K562 (cell line): ENCODE measurements around the gene GUCY2C. TPM values are rescaled to one million over a fixed set of nuclear protein-coding genes. Genes with fewer than 3 reads are reported as not detected.
A peak's percentile ranks its signal among the peaks of the same experiment; 100 is the strongest.

Source experiments
- ATAC-seq: fragments of 200-7000 bp; cut with Tn5 transposase; 3 replicates; pipeline ENCODE4 v1.9.1; 2020; ENCODE audit warnings: moderate library complexity
- BruUV-seq: library from RNA; stranded (reverse); fragments of 400-500 nt; replicated peaks from 2 replicates; lab custom pipeline; 2021; lab: Mats Ljungman, UMichigan
- CTCF ChIA-PET: fragments of 300-600 bp; formaldehyde crosslinking; extraction: SDS; loops from one replicate; lab custom pipeline; 2021; ENCODE audit warnings: low intra/inter-chr PET ratio; lab: Yijun Ruan, JAX
- POLR2A ChIA-PET: fragments of 300-600, 350-650 bp; sonication (Branson Sonifier 250); formaldehyde crosslinking; extraction: SDS; loops from one replicate; lab custom pipeline; 2021; ENCODE audit warnings: antibody characterized with exemption, inconsistent platforms; lab: Yijun Ruan, JAX
- DNase-seq, 4 experiments: peaks; one replicate each; pipeline versions ENCODE4 v3.0.0 to v3.0.0-alpha.2; 2011 to 2018; ENCODE audit warnings: low spot score in 3 of 4, mixed read lengths in 3 of 4; ENCODE audit errors: extremely low read depth in 1 of 4
- FAIRE-seq: peaks from 2 replicates; lab custom pipeline; 2011; peaks lifted over from hg19 to GRCh38; lab: Jason Lieb, UNC
- H2AFZ ChIP-seq: 2 replicates; pipeline ENCODE4 v1.6.0; 2011; ENCODE audit warnings: low read depth, low read length, control low read depth, inconsistent platforms
- H3K27ac ChIP-seq: fragments of 200-600 bp; 3 replicates; pipeline ENCODE4 v1.8.0; 2011; ENCODE audit warnings: low read depth, mild to moderate bottlenecking, control low read depth, inconsistent platforms, low read length, moderate library complexity, mixed read lengths; ENCODE audit errors: extremely low read depth
- H3K27me3 ChIP-seq, 2 experiments: fragments of 300-600 bp in 1 of 2; 2 replicates in 1 of 2; 3 replicates in 1 of 2; pipeline versions ENCODE4 v1.6.0 to v1.8.0; 2011; ENCODE audit warnings: inconsistent platforms in 2 of 2, low read length in 2 of 2, mild to moderate bottlenecking in 1 of 2, mixed read lengths in 1 of 2, moderate library complexity in 1 of 2; ENCODE audit not compliant: control insufficient read depth in 2 of 2, insufficient read depth in 2 of 2
- H3K36me3 ChIP-seq: fragments of 300-600 bp; 3 replicates; pipeline ENCODE4 v1.8.0; 2011; ENCODE audit warnings: mild to moderate bottlenecking, low read length, inconsistent platforms; ENCODE audit not compliant: control insufficient read depth, insufficient read depth
- H3K4me1 ChIP-seq, 2 experiments: fragments of 200-600 bp in 1 of 2; replicated peaks in 1 of 2; 2 replicates in 1 of 2; 3 replicates in 1 of 2; pipeline versions ENCODE4 v1.5.1 to v1.8.0; 2011; ENCODE audit warnings: inconsistent platforms in 2 of 2, low read length in 2 of 2, mild to moderate bottlenecking in 1 of 2, mixed read lengths in 1 of 2, moderate library complexity in 1 of 2; ENCODE audit not compliant: control insufficient read depth in 2 of 2, insufficient read depth in 2 of 2
- H3K4me2 ChIP-seq: 2 replicates; pipeline ENCODE4 v1.6.1; 2011; ENCODE audit warnings: low read length, control low read depth, inconsistent platforms, mixed read lengths; ENCODE audit not compliant: insufficient read depth
- H3K4me3 ChIP-seq: fragments of 200-600 bp; sonication (generic), shearing (Covaris generic); 2 replicates; pipeline ENCODE4 v1.5.1; 2016; ENCODE audit warnings: control low read depth, inconsistent platforms
- H3K79me2 ChIP-seq: fragments of 200-600 bp; 3 replicates; pipeline ENCODE4 v1.8.0; 2011; ENCODE audit warnings: low read length, inconsistent platforms; ENCODE audit not compliant: control insufficient read depth, insufficient read depth
- H3K9ac ChIP-seq, 2 experiments: 2 replicates each; pipeline versions ENCODE4 v1.6.0 to v1.6.1; 2011; ENCODE audit warnings: low read depth in 2 of 2, low read length in 2 of 2, control low read depth in 1 of 2, inconsistent platforms in 1 of 2, mild to moderate bottlenecking in 1 of 2, mixed read lengths in 1 of 2; ENCODE audit not compliant: insufficient read depth in 1 of 2
- H3K9me1 ChIP-seq: one replicate; pipeline ENCODE4 v1.6.0; 2011; ENCODE audit warnings: inconsistent platforms, mild to moderate bottlenecking, low read length, moderate library complexity; ENCODE audit not compliant: control insufficient read depth, insufficient read depth
- H3K9me3 ChIP-seq: replicated peaks from 2 replicates; pipeline ENCODE4 v1.5.1; 2011; ENCODE audit warnings: low read depth, low read length, inconsistent platforms; ENCODE audit not compliant: control insufficient read depth, insufficient read depth
- H4K20me1 ChIP-seq: replicated peaks from 2 replicates; pipeline ENCODE4 v1.6.1; 2011; ENCODE audit warnings: low read length, inconsistent platforms, mixed read lengths; ENCODE audit not compliant: control insufficient read depth, insufficient read depth
- CXXC5 ChIP-seq: fragments of 250-450 bp; sonication (Bioruptor Pico); IDR thresholded peaks from 2 replicates; pipeline ENCODE4 v1.8.0; 2022; ENCODE audit warnings: inconsistent platforms, mild to moderate bottlenecking, moderate library complexity
- L3MBTL2 ChIP-seq: fragments of 450-650 bp; IDR thresholded peaks from 2 replicates; pipeline ENCODE4 v1.6.1; 2016; ENCODE audit warnings: mild to moderate bottlenecking, moderate library complexity
- MITF ChIP-seq: IDR thresholded peaks from 2 replicates; pipeline ENCODE4 v1.6.1; 2014; ENCODE audit warnings: antibody characterized with exemption
- MNT ChIP-seq, 2 experiments: fragments of 450-650 bp; conservative IDR thresholded peaks; 2 replicates each; pipeline ENCODE4 v1.6.1; 2017; ENCODE audit warnings: mild to moderate bottlenecking in 2 of 2, moderate library complexity in 2 of 2
- NR2C2 ChIP-seq, 2 experiments: fragments of 200-800 bp in 1 of 2; sonication (Bioruptor generic) in 1 of 2; sonication (generic) in 1 of 2; formaldehyde crosslinking in 1 of 2; IDR thresholded peaks; 2 replicates each; pipeline versions ENCODE4 v1.6.1 to v1.8.0; 2016 to 2022; ENCODE audit warnings: mild to moderate bottlenecking in 1 of 2, missing compliant biosample characterization in 1 of 2, missing genetic modification characterization in 1 of 2, missing genetic modification reagents in 1 of 2
- POLR2A ChIP-seq: fragments of 450-650 bp; conservative IDR thresholded peaks from 2 replicates; pipeline ENCODE4 v1.6.1; 2016
- TBP ChIP-seq: optimal IDR thresholded peaks from 2 replicates; pipeline ENCODE3; 2011; ENCODE audit warnings: low read depth, low read length, improper control_type of control experiment
- USF2 ChIP-seq: sonication (generic); formaldehyde crosslinking; IDR thresholded peaks from 2 replicates; pipeline ENCODE4 v1.5.0; 2020; ENCODE audit warnings: missing genetic modification reagents
- ZBTB7A ChIP-seq: IDR thresholded peaks from 2 replicates; pipeline ENCODE4 v1.6.1; 2011; ENCODE audit warnings: low read depth, mild to moderate bottlenecking, low read length, moderate library complexity, borderline replicate concordance; ENCODE audit not compliant: control insufficient read depth
- ZEB2 ChIP-seq: fragments of 450-650 bp; IDR thresholded peaks from 2 replicates; pipeline ENCODE4 v1.6.1; 2016
- ZNF592 ChIP-seq: fragments of 450-650 bp; IDR thresholded peaks from 2 replicates; pipeline ENCODE4 v1.6.1; 2017; ENCODE audit warnings: antibody characterized with exemption, mild to moderate bottlenecking
- WGBS: fragments of 100-300 bp; shearing (Covaris generic); methylation state at CpG from one replicate; pipeline ENCODE4 v1.1.6; 2016; ENCODE audit warnings: low coverage, mixed read lengths; ENCODE audit not compliant: insufficient coverage; ENCODE audit errors: missing lambda C conversion rate; 5-methylcytosine and 5-hydroxymethylcytosine counted together
- in situ Hi-C: fragments of 300-500 bp; cut with MboI; formaldehyde crosslinking; loops from 4 replicates; pipeline ENCODE4 v1.15.0; 2018; ENCODE audit warnings: inconsistent platforms, mixed read lengths
- intact Hi-C: fragments of 100-400 bp; cut with micrococcal nuclease; formaldehyde crosslinking; loops from 2 replicates; pipeline ENCODE4 v1.14.2; 2022
- polyA plus RNA-seq, 8 experiments: library from polyadenylated mRNA; depleted of rRNA in 4 of 8; stranded (reverse) in 5 of 8; unstranded in 3 of 8; fragments of >200 nt; fragmentation: Nextera tagmentation in 2 of 8; fragmentation: Illumina TruSeq in 1 of 8; extraction: Ambion mirVana in 2 of 8; extraction: Trizol in 1 of 8; gene quantifications; 2 replicates each; pipeline versions ENCODE4 v1.2.1 to v1.2.3, GENCODE V29; 2011 to 2014; ENCODE audit warnings: inconsistent platforms in 1 of 8, missing spikeins in 1 of 8
- total RNA-seq, 7 experiments: library from RNA; depleted of rRNA in 6 of 7; stranded (reverse); fragments of >200 nt in 6 of 7; fragmentation: Illumina TruSeq in 2 of 7; extraction: Trizol in 2 of 7; gene quantifications; 2 replicates each; pipeline versions ENCODE4 v1.2.1 to v1.2.3, GENCODE V29; 2011 to 2021; ENCODE audit warnings: low replicate concordance in 1 of 7

The GUCY2C gene
- total and polyA plus RNA-seq, 9 of the 15 experiments (the other 6 are each of a cell fraction or from before 2014, with no cell fraction given), result 0.01 to 0.05 (median 0.04) TPM; not detected in 6

- H3K4me2 ChIP-seq, result peak within 1 kb of the TSS; percentile 83
- no peaks in the 10 kb centered on the region for H3K9me3 ChIP-seq
- H3K9me1 ChIP-seq, result no peaks in the 10 kb centered on the region
- H3K4me1 ChIP-seq, result peaks cover 0 to 10% of the 10 kb centered on the region in 2 experiments; a peak in 2 of 5 replicates
- intact Hi-C loops (no loop called here), in situ Hi-C loops (no loop called here)
- FAIRE-seq, result no peak
- BruUV-seq, result no TSS peak
- ChIA-PET POLR2A (interaction anchor here (0.6 to 1.6 kb wide), 4 partner anchors 10 to 1842 kb away, joined by 3 to 4 read pairs (median 3); no protein-coding TSS in a partner anchor), CTCF (no interaction called here)
- no peaks in the 10 kb centered on the region for H4K20me1 ChIP-seq
- 3% methylated on average over 46 of the region's 76 CpGs for WGBS
- peak; percentile 51 to 74 (median 62) for DNase-seq
- H2AFZ ChIP-seq, result peak within 1 kb of the TSS; percentile 86
- peaks cover 23% of the 10 kb centered on the region for H3K79me2 ChIP-seq
- H3K4me3 ChIP-seq, result peak within 1 kb of the TSS; percentile 50
- H3K27me3 ChIP-seq, result no peaks in the 10 kb centered on the region
- peak; percentile 87 for ATAC-seq
- H3K27ac ChIP-seq, result peak within 1 kb of the TSS; percentile 84
- H3K36me3 ChIP-seq, result no peaks in the 10 kb centered on the region
- peak within 1 kb of the TSS; percentile 81 to 92 for H3K9ac ChIP-seq
- TF ChIP-seq MITF (no peak), TBP (peak; percentile 48), L3MBTL2 (peak; percentile 83), ZBTB7A (peak; percentile 40; the same call in 1 of the 2 replicates), POLR2A (peak; percentile 15; the same call in 1 of the 2 replicates), NR2C2 (CRISPR knock-in tag; IDR thresholded peaks at IDR 0.05) (no peak), NR2C2 (tag; IDR thresholded peaks at IDR 0.05) (peak; percentile 55; the same call in 1 of the 2 replicates), USF2 (CRISPR knock-in tag) (peak; percentile 40; the same call in 1 of the 2 replicates), CXXC5 (peak; percentile 13; the same call in 1 of the 2 replicates), MNT (conservative IDR thresholded peaks at IDR 0.05) (peak in 1 of 2 experiments; percentile 34; a peak in 2 of 4 replicates), ZNF592 (peak; percentile 26; the same call in 1 of the 2 replicates), ZEB2 (no peak)
These were observed 128.8 kb downstream of the GUCY2C start, which contains the start of gene PLBD1 for GRCh38 chr12:14567351-14568162. TSS of gene PLBD1 (minus strand) at chr12:14567883. CDS start at chr12:14567696, 187 bp downstream.
